ENCODE results near the gene BOK. TPM values are rescaled to one million over a fixed set of nuclear protein-coding genes. Genes with fewer than 3 reads are reported as not detected.

The BOK gene
- total RNA-seq, 2 experiments from 2014 or later, result 0.06 TPM; not detected in 1

- POLR2A ChIA-PET, result no interaction called here
- CTCF ChIA-PET, result no interaction called here
These were observed 57.0 kb downstream of the BOK start for GRCh38 chr2:241615522-241616052.

- ChIA-PET POLR2A (no interaction called here), CTCF (no interaction called here)
These were observed 57.9 kb downstream of the BOK start for GRCh38 chr2:241616168-241617125.

GRCh38 chr2:241617431-241618154 lies 59.0 kb downstream of the BOK start:
- POLR2A ChIA-PET, result interaction anchor here (0.6 to 1.5 kb wide), 2 partner anchors 84 to 184 kb away, joined by 4 read pairs; partner anchors contain the start of gene ING5

GRCh38 chr2:241618296-241618805 lies 59.8 kb downstream of the BOK start:
- CTCF ChIA-PET, result no interaction called here
- POLR2A ChIA-PET, result interaction anchor here (0.8 to 1.5 kb wide), 2 partner anchors 9 to 83 kb away, joined by 4 to 5 read pairs; partner anchors contain the start of gene ING5

More at GRCh38 chr2:241617431-241618154, 59.0 kb downstream of the BOK start:
- CTCF ChIA-PET, result no interaction called here

- CTCF ChIA-PET, result no interaction called here
These were observed 60.3 kb downstream of the BOK start for GRCh38 chr2:241618829-241619228.

GRCh38 chr2:241619597-241620418 lies 61.3 kb downstream of the BOK start:
- ChIA-PET CTCF (no interaction called here), POLR2A (no interaction called here)

More at GRCh38 chr2:241618829-241619228, 60.3 kb downstream of the BOK start:
- POLR2A ChIA-PET, result interaction anchor here (0.8 kb wide), 1 partner anchor 9 kb away, joined by 5 read pairs; no protein-coding TSS in a partner anchor

- CTCF ChIA-PET, result no interaction called here
- POLR2A ChIA-PET, result no interaction called here
These were observed 61.8 kb downstream of the BOK start for GRCh38 chr2:241620419-241620769.

Other genes with a start within 250 kb of the BOK start
- gene HDLBP, start 243.1 kb upstream of the BOK start, total RNA-seq, result 100 to 1,000 TPM; 293 to 310 TPM
- 100 to 1,000 TPM; 276 to 296 TPM for gene SEPTIN2, start 242.8 kb upstream of the BOK start, total RNA-seq
- gene FARP2, start 202.5 kb upstream of the BOK start, total RNA-seq, result 10 to 100 TPM; 35.5 to 35.9 TPM
- gene STK25, start 50.2 kb upstream of the BOK start, total RNA-seq, result 100 to 1,000 TPM in 1 of 2 experiments, 10 to 100 TPM in 1; 97.6 to 113 TPM
- gene THAP4, start 78.4 kb downstream of the BOK start, total RNA-seq, result 10 to 100 TPM; 57.3 to 57.7 TPM
- gene ATG4B, start 78.9 kb downstream of the BOK start, total RNA-seq, result 10 to 100 TPM; 85.1 to 85.3 TPM
- 100 to 1,000 TPM; 129 to 130 TPM for gene DTYMK, start 128.1 kb downstream of the BOK start, total RNA-seq
- gene ING5, start 143.3 kb downstream of the BOK start, total RNA-seq, result 10 to 100 TPM; 44.2 to 47.1 TPM
- gene D2HGDH, start 175.9 kb downstream of the BOK start, total RNA-seq, result 10 to 100 TPM; 26.4 to 33.0 TPM
- gene GAL3ST2, start 218.1 kb downstream of the BOK start, total RNA-seq, result under 1 TPM; 0.21 to 0.25 TPM

Data from activated CD8-positive, alpha-beta memory T cell treated with anti-CD3 and anti-CD28 coated beads for 36 hours (primary cell).